ENCODE measurements around the gene MYL2.

Gene MYL2

GRCh38 chr12:110906083-110906482, 14.3 kb downstream of the MYL2 start:
- H3K4me3 ChIP-seq (replicated peaks in 1 of 2; ENCODE audit: low read depth in 2 of 2, low read length in 2 of 2), result no peak overlapping the region
- DNase-seq (ENCODE audit: low read depth in 2 of 2), result no peak
- TF ChIP-seq CTCF (IDR thresholded peaks at IDR 0.05; ENCODE audit: low read depth, low read length), result no peak

DNA sequence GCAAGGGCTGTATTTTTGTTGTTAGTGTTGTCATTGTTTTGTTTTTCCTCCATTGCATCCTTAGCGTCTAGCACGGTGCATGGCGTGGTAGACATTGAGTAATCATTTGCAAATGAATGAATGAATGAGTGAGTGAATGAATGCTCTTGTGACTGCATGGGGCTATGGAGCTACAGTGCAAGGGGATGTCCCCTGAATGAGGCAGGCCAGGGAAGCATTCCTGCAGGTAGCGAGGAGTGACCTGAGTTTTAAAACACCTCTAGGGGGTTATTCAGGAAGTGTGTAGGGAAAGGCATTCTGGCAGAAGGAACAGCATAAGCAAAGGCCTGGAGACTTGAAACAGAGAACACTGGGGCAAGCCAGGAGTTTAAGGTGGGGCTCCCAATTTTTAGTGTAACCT, 16.9 kb downstream of the MYL2 start:
- no peak for TF ChIP-seq CTCF (IDR thresholded peaks at IDR 0.05; ENCODE audit: low read depth, low read length)
- H3K4me3 ChIP-seq (replicated peaks in 1 of 2; ENCODE audit: low read depth in 2 of 2, low read length in 2 of 2), result no peak overlapping the region
- DNase-seq (ENCODE audit: low read depth in 2 of 2), result no peak

DNA sequence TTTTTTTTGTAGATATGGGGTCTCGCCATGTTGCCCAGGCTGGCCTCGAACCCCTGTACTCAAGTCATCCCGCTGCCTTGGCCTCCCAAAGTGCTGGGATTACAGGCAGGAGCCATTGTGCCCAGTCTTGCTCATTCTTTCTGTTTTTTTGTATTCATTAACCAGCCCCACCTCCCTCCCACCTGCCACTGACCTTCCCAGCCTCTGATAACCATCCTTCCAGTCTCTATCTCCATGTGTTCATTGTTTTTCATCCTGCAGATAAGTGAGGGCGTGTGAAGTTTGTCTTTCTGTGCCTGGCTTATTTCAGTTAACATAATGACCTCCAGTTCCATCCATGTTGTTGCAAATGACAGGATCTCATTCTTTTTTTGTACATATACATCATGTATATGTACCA, 19.0 kb downstream of the MYL2 start:
- no peak overlapping the region for H3K4me3 ChIP-seq (replicated peaks in 1 of 2; ENCODE audit: low read depth in 2 of 2, low read length in 2 of 2)
- TF ChIP-seq CTCF (IDR thresholded peaks at IDR 0.05; ENCODE audit: low read depth, low read length), result no peak
- DNase-seq (ENCODE audit: low read depth in 2 of 2), result no peak

DNA sequence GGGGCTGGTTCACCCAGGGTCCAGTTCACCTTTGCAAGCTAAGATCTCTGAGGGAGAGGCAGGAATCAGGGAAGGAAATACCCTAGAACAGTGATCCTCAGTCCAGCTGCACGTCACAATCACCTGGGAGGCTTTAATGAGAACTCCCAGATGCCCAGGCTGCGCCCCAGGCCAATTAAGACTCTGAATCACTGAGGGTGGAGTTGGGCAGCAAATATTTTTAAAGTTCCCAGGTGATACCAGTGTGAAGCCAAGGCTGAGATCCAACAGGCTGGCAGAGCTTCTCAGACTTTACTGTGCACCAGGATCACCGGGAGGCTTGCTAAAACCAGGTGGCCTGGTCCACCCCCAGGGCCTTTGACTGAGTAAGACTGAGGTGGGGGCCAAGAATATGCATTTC, 23.8 kb downstream of the MYL2 start:
- H3K4me3 ChIP-seq (replicated peaks in 1 of 2; ENCODE audit: low read depth in 2 of 2, low read length in 2 of 2), result no peak overlapping the region
- no peak for DNase-seq (ENCODE audit: low read depth in 2 of 2)
- no peak for TF ChIP-seq CTCF (IDR thresholded peaks at IDR 0.05; ENCODE audit: low read depth, low read length)

GRCh38 chr12:110893956-110894355, 26.4 kb downstream of the MYL2 start:
- no peak for TF ChIP-seq CTCF (IDR thresholded peaks at IDR 0.05; ENCODE audit: low read depth, low read length)
- no peak for DNase-seq (ENCODE audit: low read depth in 2 of 2)
- no peak overlapping the region for H3K4me3 ChIP-seq (replicated peaks in 1 of 2; ENCODE audit: low read depth in 2 of 2, low read length in 2 of 2)

DNA sequence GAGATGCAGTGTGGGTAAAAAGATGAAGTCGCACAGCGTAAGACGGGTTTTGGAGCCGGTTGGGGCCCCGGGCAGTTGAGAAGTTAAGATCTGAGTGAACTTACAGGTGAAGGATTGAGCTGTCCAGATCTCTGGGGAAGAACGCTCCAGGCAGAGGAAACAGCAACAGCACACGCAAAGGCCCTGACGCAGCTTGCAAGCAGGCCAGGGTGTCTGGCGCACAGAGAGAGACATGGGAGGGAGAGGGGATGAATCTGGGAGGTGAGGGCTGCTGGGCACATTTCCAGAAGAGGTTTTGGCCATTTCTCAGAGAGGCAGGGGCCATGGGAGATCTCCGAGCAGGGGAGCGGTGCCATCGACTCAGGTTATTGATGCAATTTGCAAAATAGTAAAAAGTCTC, 31.0 kb downstream of the MYL2 start:
- no peak for TF ChIP-seq CTCF (IDR thresholded peaks at IDR 0.05; ENCODE audit: low read depth, low read length)
- no peak for DNase-seq (ENCODE audit: low read depth in 2 of 2)
- no peak overlapping the region for H3K4me3 ChIP-seq (replicated peaks in 1 of 2; ENCODE audit: low read depth in 2 of 2, low read length in 2 of 2)

DNA sequence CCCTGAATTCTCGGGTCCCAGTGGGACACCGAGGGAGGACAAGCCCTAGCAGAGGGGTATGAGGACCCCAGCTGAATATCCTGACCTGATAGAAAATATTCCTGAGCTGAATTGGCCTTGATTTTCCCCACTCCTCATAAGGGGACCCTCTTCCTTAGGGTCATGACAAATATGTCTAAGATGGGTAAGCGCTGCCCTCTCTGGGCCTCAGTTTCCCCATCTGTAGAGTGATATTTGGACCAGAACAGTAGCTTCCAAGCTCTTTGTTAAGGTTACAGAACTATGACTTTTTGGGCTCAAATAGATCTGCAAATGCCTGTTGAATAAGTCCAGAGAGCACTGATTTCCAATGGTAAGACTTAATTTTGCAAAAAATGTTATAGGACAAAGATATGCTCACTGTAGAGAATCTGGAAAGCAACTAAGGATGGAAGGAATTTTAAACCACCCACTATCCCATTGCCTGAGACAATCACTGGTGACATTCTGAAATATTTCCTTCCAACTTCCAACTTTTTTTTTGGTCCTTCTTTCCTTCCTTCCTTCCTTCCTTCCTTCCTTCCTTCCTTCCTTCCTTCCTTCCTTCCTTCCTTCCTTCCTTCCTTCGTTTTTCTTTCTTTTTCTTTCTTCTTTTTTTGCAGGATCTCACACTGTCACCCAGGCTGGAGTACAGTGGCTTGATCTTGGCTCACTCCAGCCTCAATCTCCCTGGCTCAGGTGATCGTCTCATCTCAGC, 32.0 kb downstream of the MYL2 start:
- no peak for TF ChIP-seq CTCF (IDR thresholded peaks at IDR 0.05; ENCODE audit: low read depth, low read length)
- DNase-seq (ENCODE audit: low read depth in 2 of 2), result peak in 1 of 2 donors; percentile 7
- H3K4me3 ChIP-seq (replicated peaks in 1 of 2; ENCODE audit: low read depth in 2 of 2, low read length in 2 of 2), result no peak overlapping the region

Measured in cardiac fibroblast (primary cell).